GM13976 (cell line): ENCODE measurements around the gene GRM1.
A peak's percentile ranks its signal among the peaks of the same experiment; 100 is the strongest.

Experiments
- DNase-seq: peaks from one replicate; pipeline ENCODE4 v3.0.0; 2012; ENCODE audit warnings: low spot score
- in situ Hi-C: fragments of 300-500 bp; cut with MboI; formaldehyde crosslinking; loops from one replicate; pipeline ENCODE4 v1.12.0; 2022; ENCODE audit warnings: low sequenced_read_pairs, mixed read lengths, inconsistent platforms; ENCODE audit not compliant: unreplicated experiment
- TF ChIP-seq, protein P1 (sequence below): IDR thresholded peaks from 2 replicates; pipeline ENCODE4 v1.5.1; 2012; ENCODE audit warnings: borderline replicate concordance, mild to moderate bottlenecking; ENCODE audit not compliant: insufficient read depth; ENCODE audit errors: extremely low read depth, missing control alignments, control extremely low read depth

The GRM1 gene

DNA sequence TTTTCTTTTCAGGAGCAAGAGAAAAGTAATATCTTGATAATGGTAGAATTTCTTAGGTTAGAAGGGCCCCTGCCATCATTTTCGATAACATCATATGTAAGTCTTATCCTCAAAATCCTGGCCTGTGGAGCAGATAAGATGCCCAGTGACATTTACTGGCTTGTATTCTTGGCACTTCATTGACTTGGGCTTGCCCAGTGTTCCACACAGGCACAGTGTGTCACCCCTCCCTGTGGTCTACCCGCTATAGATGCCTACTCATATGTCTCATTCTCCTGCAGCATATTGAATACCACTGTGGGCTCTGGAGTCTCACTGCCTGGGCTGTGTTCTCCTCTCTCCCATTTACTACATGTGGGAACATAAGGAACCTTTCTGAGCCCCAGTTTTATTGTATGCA lies 105.0 kb downstream of the GRM1 start:
- no peak for DNase-seq
- TF ChIP-seq, protein P1, sequence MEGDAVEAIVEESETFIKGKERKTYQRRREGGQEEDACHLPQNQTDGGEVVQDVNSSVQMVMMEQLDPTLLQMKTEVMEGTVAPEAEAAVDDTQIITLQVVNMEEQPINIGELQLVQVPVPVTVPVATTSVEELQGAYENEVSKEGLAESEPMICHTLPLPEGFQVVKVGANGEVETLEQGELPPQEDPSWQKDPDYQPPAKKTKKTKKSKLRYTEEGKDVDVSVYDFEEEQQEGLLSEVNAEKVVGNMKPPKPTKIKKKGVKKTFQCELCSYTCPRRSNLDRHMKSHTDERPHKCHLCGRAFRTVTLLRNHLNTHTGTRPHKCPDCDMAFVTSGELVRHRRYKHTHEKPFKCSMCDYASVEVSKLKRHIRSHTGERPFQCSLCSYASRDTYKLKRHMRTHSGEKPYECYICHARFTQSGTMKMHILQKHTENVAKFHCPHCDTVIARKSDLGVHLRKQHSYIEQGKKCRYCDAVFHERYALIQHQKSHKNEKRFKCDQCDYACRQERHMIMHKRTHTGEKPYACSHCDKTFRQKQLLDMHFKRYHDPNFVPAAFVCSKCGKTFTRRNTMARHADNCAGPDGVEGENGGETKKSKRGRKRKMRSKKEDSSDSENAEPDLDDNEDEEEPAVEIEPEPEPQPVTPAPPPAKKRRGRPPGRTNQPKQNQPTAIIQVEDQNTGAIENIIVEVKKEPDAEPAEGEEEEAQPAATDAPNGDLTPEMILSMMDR = no peak
- in situ Hi-C loops = no loop called here

DNA sequence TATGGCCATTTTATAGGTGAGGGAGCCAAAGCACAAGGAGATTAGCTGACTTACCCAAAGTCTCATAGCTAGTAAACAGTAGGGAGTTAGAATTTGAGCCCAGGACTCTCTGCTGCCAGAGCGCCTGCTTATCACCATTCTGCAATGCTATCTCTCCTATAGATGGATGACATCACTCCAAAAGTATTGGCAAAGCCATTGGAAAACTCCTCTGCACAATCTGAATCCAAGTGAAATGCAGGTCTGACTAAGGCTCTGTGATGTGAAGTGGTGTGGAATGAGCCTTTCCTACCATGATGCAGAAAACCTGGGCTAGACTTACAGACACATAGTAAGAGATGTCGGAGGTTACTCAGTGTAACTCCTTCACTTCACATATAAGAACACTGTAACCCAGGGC lies 106.3 kb downstream of the GRM1 start:
- TF ChIP-seq, protein P1 = no peak
- in situ Hi-C loops = no loop called here
- DNase-seq = no peak

DNA sequence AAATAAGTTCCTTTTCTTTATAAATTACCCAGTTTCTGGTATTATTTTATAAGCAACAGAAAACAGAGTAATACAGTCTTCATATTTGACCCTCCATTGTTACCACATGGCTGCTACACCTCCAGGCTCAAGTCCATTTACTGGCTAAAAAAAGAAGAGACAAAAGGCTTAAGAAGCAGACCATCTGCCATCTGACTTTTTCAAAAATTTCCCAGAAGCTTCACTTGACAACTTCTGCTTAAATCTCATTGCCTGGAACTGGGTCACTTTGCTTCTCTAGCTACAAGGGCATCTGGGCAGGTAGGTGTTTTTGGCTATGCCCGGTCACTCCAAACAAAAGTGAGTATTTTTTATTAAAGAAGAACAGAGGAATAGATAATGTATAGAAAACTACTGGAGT lies 118.0 kb downstream of the GRM1 start:
- in situ Hi-C loops = no loop called here
- DNase-seq = no peak
- TF ChIP-seq, protein P1 = no peak

DNA sequence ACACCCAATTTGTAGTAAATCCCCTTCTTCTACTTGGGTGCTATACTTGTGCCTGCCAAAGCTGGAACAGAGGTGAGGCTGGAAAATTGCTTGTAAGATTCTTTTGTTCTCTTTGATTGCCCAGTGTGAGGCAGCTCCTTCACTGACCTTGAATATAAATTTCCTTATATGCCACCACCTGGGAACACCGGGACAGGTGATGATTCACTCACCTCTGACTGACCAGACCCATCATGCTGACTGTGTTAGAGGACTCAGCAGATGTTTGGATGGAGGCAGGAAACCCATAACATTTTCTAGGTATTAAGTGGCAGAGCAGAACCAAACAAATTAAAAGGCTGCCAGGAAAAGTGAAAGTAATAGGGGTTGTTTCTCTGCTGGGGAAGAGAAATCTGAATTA lies 120.9 kb downstream of the GRM1 start:
- TF ChIP-seq, protein P1 = no peak
- in situ Hi-C loops = no loop called here
- no peak for DNase-seq

DNA sequence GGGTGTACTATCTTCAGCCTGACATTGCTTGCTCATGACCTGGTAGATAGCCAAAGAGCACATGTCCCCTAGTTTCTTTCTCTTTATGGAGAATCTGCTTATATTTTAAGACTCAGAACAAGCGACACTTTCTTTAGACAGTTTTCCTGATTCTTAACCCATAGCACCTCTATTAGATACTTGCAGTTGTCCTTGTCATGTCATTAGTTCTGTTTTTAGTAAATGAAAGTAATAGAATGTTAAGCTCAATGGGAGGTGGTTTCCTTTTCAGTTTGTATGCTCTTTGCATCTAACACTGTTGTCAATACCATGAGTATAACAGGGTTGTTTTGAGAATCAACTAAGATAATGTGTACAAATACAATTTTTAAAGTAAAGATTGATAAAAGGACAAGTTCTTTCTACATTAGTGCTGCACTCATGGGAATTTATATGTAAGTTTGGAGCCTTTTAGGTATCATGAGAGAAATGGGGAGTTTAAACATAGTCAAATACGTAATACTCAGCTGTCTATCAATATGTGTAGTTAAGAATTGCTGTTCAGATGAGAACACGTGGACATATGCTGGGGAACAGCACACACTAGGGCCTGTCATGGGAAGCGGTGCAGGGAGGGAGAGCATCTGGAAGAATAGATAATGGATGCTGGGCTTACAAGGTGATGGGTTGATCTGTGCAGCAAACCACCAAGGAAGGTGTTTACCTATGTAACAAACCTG lies 124.3 kb downstream of the GRM1 start:
- in situ Hi-C loops = no loop called here
- peak; percentile 42 for DNase-seq
- TF ChIP-seq, protein P1 = no peak

DNA sequence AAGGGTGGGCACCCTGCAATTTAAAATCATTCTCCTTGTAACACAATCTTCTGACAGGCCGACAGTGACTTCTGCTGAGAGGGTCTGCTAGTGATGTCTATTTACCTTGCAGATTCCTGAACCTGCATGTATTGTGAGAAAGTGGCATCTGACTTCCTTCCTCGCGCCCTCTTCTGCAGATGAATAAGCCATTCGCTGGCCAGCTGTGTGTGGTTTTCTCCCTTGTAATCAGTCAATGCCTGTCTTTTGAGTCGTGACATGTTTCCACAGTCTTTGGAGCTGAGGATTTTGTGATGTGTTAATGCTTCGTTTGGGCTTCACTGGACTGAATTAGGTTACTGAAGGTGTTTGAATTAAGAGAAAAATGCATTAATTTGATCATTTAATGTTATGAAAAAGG lies 125.3 kb downstream of the GRM1 start:
- TF ChIP-seq, protein P1 = no peak
- DNase-seq = no peak
- in situ Hi-C loops = no loop called here

DNA sequence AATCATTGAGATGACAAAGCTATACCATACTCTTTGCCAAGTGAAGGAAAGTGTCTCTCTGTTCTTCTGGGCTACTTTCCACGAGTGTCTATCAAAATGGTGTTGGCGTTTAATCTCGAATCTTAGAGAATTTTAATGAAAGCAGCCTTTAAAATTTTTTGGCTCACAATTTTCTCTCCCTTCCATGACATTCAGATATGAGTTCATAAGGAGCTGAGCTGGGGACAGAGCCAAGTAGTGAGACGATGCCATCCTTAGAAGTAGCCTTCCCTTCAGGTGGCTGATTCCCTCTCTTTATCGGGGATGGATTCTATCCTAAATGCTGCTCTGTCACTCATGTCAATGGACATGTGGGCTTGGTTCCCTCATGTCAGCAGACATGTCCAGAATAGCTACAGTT lies 132.8 kb downstream of the GRM1 start:
- DNase-seq = no peak
- in situ Hi-C loops = no loop called here

More for the DNA sequence above, 132.8 kb downstream of the GRM1 start:
- TF ChIP-seq, protein P1 = no peak
